Measurements from ENCODE around the gene SPTBN1. TPM values are rescaled to one million over a fixed set of nuclear protein-coding genes. Genes with fewer than 3 reads are reported as not detected.
A peak's percentile ranks its signal among the peaks of the same experiment; 100 is the strongest.

The SPTBN1 gene
- total and polyA plus RNA-seq, 9 donors: 108 to 314 (median 232) TPM

GRCh38 chr2:54574107-54574859 is 118.2 kb downstream of the SPTBN1 start:
- DNase-seq: no peak
- intact Hi-C loops (cut with DNase I): no loop called here

GRCh38 chr2:54574860-54575247 is 118.7 kb downstream of the SPTBN1 start:
- TF ChIP-seq EP300 (IDR thresholded peaks at IDR 0.05) (no peak), CTCF (IDR thresholded peaks at IDR 0.05) (no peak), POLR2A (IDR thresholded peaks at IDR 0.05) (no peak)
- Histone ChIP-seq H3K4me1 (ENCODE audit: insufficient read depth) (peaks cover 44% of the 10 kb centered on the region), H3K4me3 (no peak overlapping the region), H3K36me3 (no peaks in the 10 kb centered on the region), H3K9me3 (no peaks in the 10 kb centered on the region), H3K27me3 (no peaks in the 10 kb centered on the region), H3K27ac (no peak overlapping the region)
- 91 to 94% (median 93%) methylated on average over 5 of the region's 5 CpGs for WGBS, 3 donors
- DNase-seq: no peak
- intact Hi-C loops (cut with DNase I): no loop called here

More at GRCh38 chr2:54574107-54574859, 118.2 kb downstream of the SPTBN1 start:
- H3K27me3 ChIP-seq: no peaks in the 10 kb centered on the region
- H3K4me1 ChIP-seq (ENCODE audit: insufficient read depth): peaks cover 47% of the 10 kb centered on the region
- TF ChIP-seq POLR2A (IDR thresholded peaks at IDR 0.05) (no peak), CTCF (IDR thresholded peaks at IDR 0.05) (no peak), EP300 (IDR thresholded peaks at IDR 0.05) (no peak)
- H3K9me3 ChIP-seq: no peaks in the 10 kb centered on the region
- peak overlapping the region in 1 of 2 donors; percentile 64 for H3K27ac ChIP-seq
- H3K4me3 ChIP-seq: no peak overlapping the region
- WGBS, 3 donors: 80 to 84% (median 82%) methylated on average over 9 of the region's 9 CpGs
- H3K36me3 ChIP-seq: no peaks in the 10 kb centered on the region

- no peak for TF ChIP-seq POLR2A (IDR thresholded peaks at IDR 0.05)
- peaks cover 38% of the 10 kb centered on the region for H3K4me1 ChIP-seq (ENCODE audit: insufficient read depth)
- WGBS, 3 donors: 86 to 91% (median 88%) methylated on average over 9 of the region's 9 CpGs
- no peaks in the 10 kb centered on the region for H3K27me3 ChIP-seq
- no peaks in the 10 kb centered on the region for H3K36me3 ChIP-seq
- DNase-seq: no peak
- H3K4me3 ChIP-seq: no peak overlapping the region
- intact Hi-C loops (cut with DNase I): no loop called here
- H3K9me3 ChIP-seq: no peaks in the 10 kb centered on the region
- no peak overlapping the region for H3K27ac ChIP-seq
Observed at GRCh38 chr2:54575379-54575888, 119.3 kb downstream of the SPTBN1 start.

GRCh38 chr2:54577035-54577434 is 120.9 kb downstream of the SPTBN1 start:
- no peaks in the 10 kb centered on the region for H3K9me3 ChIP-seq
- DNase-seq: peak in 3 of 5 donors; percentile 40 to 52 (median 51)
- WGBS, 3 donors: 26 to 46% (median 27%) methylated on average over 3 of the region's 3 CpGs

More at GRCh38 chr2:54577035-54577434, 120.9 kb downstream of the SPTBN1 start:
- H3K36me3 ChIP-seq: no peaks in the 10 kb centered on the region
- intact Hi-C loops (cut with DNase I): no loop called here
- H3K4me3 ChIP-seq: no peak overlapping the region
- H3K27ac ChIP-seq: no peak overlapping the region
- TF ChIP-seq EP300 (IDR thresholded peaks at IDR 0.05): no peak
- TF ChIP-seq CTCF (IDR thresholded peaks at IDR 0.05): no peak
- TF ChIP-seq POLR2A (IDR thresholded peaks at IDR 0.05): no peak
- peaks cover 30% of the 10 kb centered on the region for H3K4me1 ChIP-seq (ENCODE audit: insufficient read depth)
- no peaks in the 10 kb centered on the region for H3K27me3 ChIP-seq

Data from ovary (tissue), 9 donors.